Thymus (tissue), 11 donors: ENCODE results near the gene ANKZF1. TPM values are rescaled to one million over a fixed set of nuclear protein-coding genes. Genes with fewer than 3 reads are reported as not detected.

Experiments used
- DNase-seq, 9 donors: peaks; one replicate each; pipeline ENCODE4 v3.0.0-alpha.2; 2013; ENCODE audit warnings: low spot score in 9 of 9, low read depth in 6 of 9, missing footprints in 1 of 9
- H3K27ac ChIP-seq, 2 donors: one replicate each; pipeline ENCODE4 v1.5.1; 2013; ENCODE audit warnings: control low read depth in 1 of 2, low read depth in 1 of 2, low read length in 1 of 2, mild to moderate bottlenecking in 1 of 2, moderate library complexity in 1 of 2
- H3K27me3 ChIP-seq, 2 donors: one replicate each; pipeline ENCODE4 v1.5.1; 2013; ENCODE audit warnings: low read length in 1 of 2; ENCODE audit not compliant: control insufficient read depth in 2 of 2, insufficient read depth in 1 of 2
- H3K36me3 ChIP-seq, 2 donors: one replicate each; pipeline ENCODE4 v1.5.1; 2013; ENCODE audit warnings: low read length in 1 of 2, mild to moderate bottlenecking in 1 of 2, moderate library complexity in 1 of 2; ENCODE audit not compliant: control insufficient read depth in 2 of 2, insufficient read depth in 2 of 2
- H3K4me1 ChIP-seq, 2 donors: one replicate each; pipeline ENCODE4 v1.5.1; 2013; ENCODE audit warnings: low read length in 2 of 2; ENCODE audit not compliant: control insufficient read depth in 2 of 2, insufficient read depth in 2 of 2
- H3K4me3 ChIP-seq, 2 donors: one replicate each; pipeline ENCODE4 v1.5.1; 2013; ENCODE audit warnings: low read length in 2 of 2, control low read depth in 1 of 2, mild to moderate bottlenecking in 1 of 2
- H3K9me3 ChIP-seq, 2 donors: one replicate each; pipeline ENCODE4 v1.5.1; 2013; ENCODE audit warnings: low read length in 1 of 2, mild to moderate bottlenecking in 1 of 2; ENCODE audit not compliant: control insufficient read depth in 2 of 2, insufficient read depth in 1 of 2
- WGBS: extraction: QIAGEN DNeasy Blood & Tissue Kit; methylation state at CpG from one replicate; pipeline ENCODE4 v1.1.7; 2013; 5-methylcytosine and 5-hydroxymethylcytosine counted together
- polyA plus RNA-seq: library from polyadenylated mRNA; stranded (reverse); fragments of 200-250 nt; gene quantifications from one replicate; pipeline ENCODE4 v1.2.3, GENCODE V29; 2013
- total RNA-seq: library from RNA; stranded (reverse); fragments of 120-200 nt; gene quantifications from one replicate; pipeline ENCODE4 v1.2.4, GENCODE V29; 2013
- donor health status: healthy.

The ANKZF1 gene
- total and polyA plus RNA-seq, 2 donors: 44.4 to 91.6 TPM

GRCh38 chr2:219220652-219221402 lies 8.8 kb upstream of the ANKZF1 start:
- no peak for DNase-seq

DNA sequence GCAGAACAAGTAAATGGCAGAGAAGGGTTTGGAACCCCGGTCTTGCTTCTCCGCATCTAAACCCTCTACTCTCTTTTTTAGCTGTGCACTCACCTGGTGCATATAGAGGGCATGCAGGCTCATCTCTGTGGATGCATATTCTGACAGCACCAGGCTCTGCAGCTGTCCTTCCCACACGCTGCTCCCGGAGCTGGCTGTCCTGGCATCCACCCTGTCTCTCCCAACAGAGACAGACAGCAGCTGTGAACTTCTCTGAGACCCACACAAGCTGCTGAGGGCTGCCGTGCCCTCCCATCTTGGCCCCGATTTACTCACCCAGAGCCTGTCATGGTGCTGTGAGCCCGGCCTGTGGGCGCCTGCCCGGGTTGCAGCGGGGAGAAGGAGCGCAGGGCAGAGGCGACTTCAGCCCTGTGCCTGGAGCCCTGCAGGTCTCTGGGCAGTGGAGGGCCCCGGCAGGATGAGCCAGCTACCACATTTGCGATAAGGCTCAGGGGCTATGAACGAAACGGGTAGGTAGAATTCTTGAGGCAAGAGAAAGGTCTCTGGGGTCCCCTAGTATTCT lies 7.6 kb upstream of the ANKZF1 start:
- peaks cover 0 to 10% of the 10 kb centered on the region in 2 donors for H3K27me3 ChIP-seq
- H3K27ac ChIP-seq: no peak overlapping the region
- 98% methylated on average over 16 of the region's 16 CpGs for WGBS
- H3K36me3 ChIP-seq: peaks cover 69% of the 10 kb centered on the region in 2 donors
- H3K4me1 ChIP-seq: peaks cover 18 to 23% of the 10 kb centered on the region in 2 donors
- DNase-seq: no peak
- no peak overlapping the region for H3K4me3 ChIP-seq
- H3K9me3 ChIP-seq: peaks cover 0 to 3% of the 10 kb centered on the region in 2 donors

More at GRCh38 chr2:219220652-219221402, 8.8 kb upstream of the ANKZF1 start:
- no peak overlapping the region for H3K4me3 ChIP-seq
- H3K4me1 ChIP-seq: peaks cover 18 to 23% of the 10 kb centered on the region in 2 donors
- WGBS: 98% methylated on average over 19 of the region's 19 CpGs
- peaks cover 61 to 62% of the 10 kb centered on the region in 2 donors for H3K36me3 ChIP-seq
- H3K27me3 ChIP-seq: peaks cover 0 to 12% of the 10 kb centered on the region in 2 donors
- peaks cover 0 to 3% of the 10 kb centered on the region in 2 donors for H3K9me3 ChIP-seq
- H3K27ac ChIP-seq: no peak overlapping the region

DNA sequence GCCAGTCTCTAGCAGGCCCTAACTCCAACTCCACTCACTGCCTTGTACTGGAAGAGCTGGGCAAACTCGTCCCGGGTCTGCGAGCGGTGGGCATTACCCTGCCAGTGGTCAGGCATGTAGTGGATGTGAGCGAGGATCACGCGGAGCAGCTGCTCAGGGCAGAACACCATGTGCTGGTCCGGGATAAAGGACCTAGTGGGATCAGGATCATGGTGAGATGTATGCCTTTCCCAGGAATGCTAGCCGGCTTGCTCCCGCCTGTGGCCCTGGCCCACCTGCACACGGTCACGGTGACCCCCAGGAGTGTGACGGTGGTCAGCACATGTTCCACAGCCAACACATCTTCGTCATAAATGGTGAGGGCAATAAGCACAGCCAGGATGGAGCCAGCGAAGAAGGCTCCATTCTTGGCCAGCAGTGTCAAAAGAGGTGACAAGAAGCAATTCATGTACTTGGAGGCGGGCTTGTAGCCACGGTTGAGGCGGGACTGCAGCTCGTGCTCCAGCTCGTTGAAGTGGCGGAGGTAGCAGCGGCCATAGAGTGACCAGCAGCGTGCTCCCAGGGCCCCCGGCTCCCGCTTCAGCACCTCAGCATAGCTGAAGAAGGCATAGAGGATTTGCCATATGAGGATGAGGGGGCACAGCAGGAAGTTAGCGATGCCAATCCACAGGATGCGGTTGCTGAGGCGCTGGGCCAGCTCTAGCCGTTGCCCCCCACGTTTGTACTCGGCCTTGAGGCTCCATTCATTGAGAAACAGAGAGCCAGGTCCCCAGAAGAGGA lies 5.6 kb upstream of the ANKZF1 start:
- DNase-seq: no peak
- Histone ChIP-seq H3K9me3 (no peaks in the 10 kb centered on the region), H3K4me1 (peaks cover 13 to 20% of the 10 kb centered on the region in 2 donors), H3K27me3 (no peaks in the 10 kb centered on the region), H3K27ac (no peak overlapping the region), H3K36me3 (peaks cover 73 to 77% of the 10 kb centered on the region in 2 donors), H3K4me3 (no peak overlapping the region)
- 98% methylated on average over 31 of the region's 31 CpGs for WGBS

- Histone ChIP-seq H3K27ac (no peak overlapping the region), H3K27me3 (no peaks in the 10 kb centered on the region), H3K36me3 (peaks cover 62 to 73% of the 10 kb centered on the region in 2 donors), H3K4me3 (no peak overlapping the region), H3K4me1 (peaks cover 11 to 17% of the 10 kb centered on the region in 2 donors), H3K9me3 (no peaks in the 10 kb centered on the region)
- WGBS: 80% methylated on average over 3 of the region's 3 CpGs
- no peak for DNase-seq
Observed at GRCh38 chr2:219225350-219225749, 4.3 kb upstream of the ANKZF1 start.

DNA sequence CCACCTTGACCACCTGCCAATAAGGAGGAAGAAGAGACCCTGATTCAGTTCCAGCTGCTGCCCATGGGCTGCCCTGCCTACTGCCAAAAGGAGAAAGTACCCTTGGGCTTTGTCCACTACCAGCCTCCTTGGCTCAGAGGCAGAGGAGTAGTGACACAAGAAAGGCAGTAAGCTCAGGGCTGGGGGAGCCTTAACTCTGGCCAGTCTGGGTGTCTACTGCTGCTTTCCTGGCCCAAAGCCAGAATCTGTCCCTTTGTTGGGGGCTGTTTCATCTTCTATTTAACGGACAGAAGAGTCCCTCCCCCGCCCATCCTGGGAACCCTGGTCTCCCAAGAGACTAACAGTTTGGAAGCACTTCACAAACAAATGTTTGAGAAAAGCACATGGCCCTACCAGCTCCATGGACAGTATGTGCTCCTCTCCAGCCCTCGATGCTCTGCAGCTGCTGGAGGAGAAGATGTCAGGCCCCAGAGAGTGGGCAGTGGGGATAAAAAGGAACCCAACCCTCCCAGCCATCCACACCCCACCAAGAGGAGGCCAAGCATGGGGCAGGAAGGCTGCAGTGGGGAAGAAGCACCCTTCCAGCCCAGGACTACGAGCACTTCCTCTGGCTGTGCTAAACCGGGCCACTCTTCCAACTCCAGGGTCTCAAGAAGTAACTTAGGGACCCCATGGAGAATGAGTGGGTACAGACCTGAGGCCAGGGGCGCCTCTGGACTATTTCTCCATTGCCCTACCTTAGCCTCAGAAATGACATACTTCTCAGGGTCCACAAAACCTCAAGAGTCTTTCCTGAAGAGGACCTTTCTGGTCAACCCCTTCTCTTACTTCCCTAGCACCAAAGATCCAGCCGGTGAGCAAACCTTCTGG lies 1.3 kb upstream of the ANKZF1 start:
- Histone ChIP-seq H3K4me1 (peaks cover 16 to 23% of the 10 kb centered on the region in 2 donors), H3K27ac (no peak overlapping the region), H3K27me3 (no peaks in the 10 kb centered on the region), H3K36me3 (peaks cover 55 to 56% of the 10 kb centered on the region in 2 donors), H3K4me3 (peak overlapping the region; percentile 70 to 99), H3K9me3 (no peaks in the 10 kb centered on the region)
- DNase-seq: no peak
- WGBS: 57% methylated on average over 7 of the region's 7 CpGs

GRCh38 chr2:219228911-219229304 lies 698 bp upstream of the ANKZF1 start:
- Histone ChIP-seq H3K36me3 (peaks cover 55 to 56% of the 10 kb centered on the region in 2 donors), H3K4me1 (peaks cover 16 to 23% of the 10 kb centered on the region in 2 donors), H3K27me3 (no peaks in the 10 kb centered on the region), H3K27ac (peak overlapping the region; percentile 60 to 99), H3K4me3 (peak overlapping the region; percentile 70 to 99), H3K9me3 (no peaks in the 10 kb centered on the region)
- 3% methylated on average over 19 of the region's 19 CpGs for WGBS
- no peak for DNase-seq

DNA sequence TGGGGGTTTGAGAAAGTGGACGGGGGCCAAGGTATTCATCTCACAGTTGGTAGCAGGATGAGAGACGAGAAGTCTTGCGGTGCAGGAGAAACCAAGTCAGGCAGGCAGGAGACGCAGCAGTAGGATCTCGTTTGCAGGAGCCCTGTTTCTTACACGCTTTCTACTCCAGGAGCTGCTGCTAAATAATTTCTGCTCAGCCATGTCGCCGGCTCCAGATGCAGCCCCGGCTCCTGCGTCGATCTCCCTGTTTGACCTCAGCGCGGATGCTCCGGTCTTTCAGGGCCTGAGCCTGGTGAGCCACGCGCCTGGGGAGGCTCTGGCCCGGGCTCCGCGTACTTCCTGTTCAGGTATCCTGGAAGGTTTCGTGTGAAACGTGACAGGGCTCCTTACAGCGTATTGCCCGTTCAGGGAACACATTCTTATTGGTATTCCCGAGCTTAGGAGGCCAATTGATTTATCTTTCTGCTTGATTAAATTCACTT lies 494 bp downstream of the ANKZF1 start:
- peak overlapping the region; percentile 89 to 96 for H3K27ac ChIP-seq
- no peaks in the 10 kb centered on the region for H3K9me3 ChIP-seq
- under 1% methylated on average over 24 of the region's 24 CpGs for WGBS
- H3K4me1 ChIP-seq: peaks cover 16 to 23% of the 10 kb centered on the region in 2 donors
- no peaks in the 10 kb centered on the region for H3K27me3 ChIP-seq
- peak overlapping the region; percentile 70 to 99 for H3K4me3 ChIP-seq
- DNase-seq: peak in 2 of 9 donors; percentile 27 to 69
- H3K36me3 ChIP-seq: peaks cover 55 to 56% of the 10 kb centered on the region in 2 donors

DNA sequence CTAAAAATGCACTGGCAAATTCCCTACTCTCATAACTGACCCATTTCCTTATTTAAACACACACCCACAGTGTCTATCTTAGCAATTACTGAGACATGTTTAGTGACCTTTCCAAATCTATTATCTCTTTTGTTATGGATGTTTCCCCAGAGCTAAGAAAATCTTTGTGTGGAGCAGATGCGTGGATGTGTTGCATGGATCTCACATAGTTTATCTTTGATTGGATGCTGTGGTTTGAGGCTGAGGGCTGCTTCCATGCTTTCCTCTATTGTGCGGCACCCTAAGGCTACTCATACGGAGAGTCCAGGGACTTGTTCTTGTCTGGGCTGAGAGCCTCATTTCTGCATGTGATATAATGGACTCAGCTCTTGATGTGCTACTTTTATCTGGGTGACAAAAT lies 4.7 kb downstream of the ANKZF1 start:
- no peak overlapping the region for H3K4me3 ChIP-seq
- H3K9me3 ChIP-seq: no peaks in the 10 kb centered on the region
- H3K36me3 ChIP-seq: peaks cover 59 to 71% of the 10 kb centered on the region in 2 donors
- no peak overlapping the region for H3K27ac ChIP-seq
- over 99% methylated on average over 3 of the region's 3 CpGs for WGBS
- H3K27me3 ChIP-seq: no peaks in the 10 kb centered on the region
- peaks cover 5 to 9% of the 10 kb centered on the region in 2 donors for H3K4me1 ChIP-seq
- DNase-seq: no peak
